Kidney glomerular epithelial cell (primary cell): ENCODE data around the gene MCMBP.
"Not testable (repeated sequence)": the region's sequence is repeated elsewhere in the genome, so short reads cannot be mapped to it uniquely, and the experiment has no call there.

Experiments
- DNase-seq: peaks from one replicate; lab custom pipeline; 2025; lab: John Stamatoyannopoulos, UW

Gene MCMBP

DNA sequence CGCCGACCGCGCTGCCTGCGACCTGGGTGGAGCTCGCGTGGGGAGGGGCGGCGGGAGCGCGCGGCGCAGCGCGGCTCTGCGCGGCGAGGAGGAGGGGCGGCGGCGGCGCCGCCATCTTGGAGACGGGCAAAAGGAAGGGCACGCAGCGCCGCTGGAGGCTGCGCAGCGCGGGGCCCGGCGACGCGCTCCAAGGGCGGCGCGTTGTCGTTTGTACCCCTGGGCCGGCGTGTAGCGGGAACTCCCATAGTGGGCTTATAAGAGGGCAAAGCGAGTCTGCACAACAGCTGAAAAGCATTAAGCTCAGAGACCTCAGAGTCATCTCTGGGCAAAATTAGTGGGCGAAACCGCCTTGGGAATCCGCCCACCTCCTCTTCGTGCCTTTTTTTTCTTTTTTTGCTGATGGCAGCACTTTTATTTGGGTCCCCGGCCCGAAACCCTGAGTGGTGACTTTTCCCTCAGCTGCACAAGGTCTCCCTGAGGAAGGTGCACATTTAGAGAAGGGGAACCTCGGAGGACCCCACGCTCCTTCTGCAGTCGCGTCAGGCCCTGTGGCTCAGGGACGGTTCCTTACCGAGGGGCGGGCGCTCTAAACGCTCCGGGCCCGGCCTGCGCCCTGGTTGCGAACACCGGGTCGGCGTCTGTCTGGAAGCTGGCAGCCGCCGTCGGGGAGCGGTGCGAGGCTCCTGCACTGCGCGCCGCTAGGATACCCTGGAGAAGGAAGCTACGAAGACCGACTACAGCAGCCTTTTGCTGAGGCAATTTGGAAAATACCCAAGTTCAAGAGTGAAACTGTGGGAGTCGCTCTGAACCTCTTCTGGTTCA, 428 bp upstream of the MCMBP start:
- peak; percentile 75 for DNase-seq

DNA sequence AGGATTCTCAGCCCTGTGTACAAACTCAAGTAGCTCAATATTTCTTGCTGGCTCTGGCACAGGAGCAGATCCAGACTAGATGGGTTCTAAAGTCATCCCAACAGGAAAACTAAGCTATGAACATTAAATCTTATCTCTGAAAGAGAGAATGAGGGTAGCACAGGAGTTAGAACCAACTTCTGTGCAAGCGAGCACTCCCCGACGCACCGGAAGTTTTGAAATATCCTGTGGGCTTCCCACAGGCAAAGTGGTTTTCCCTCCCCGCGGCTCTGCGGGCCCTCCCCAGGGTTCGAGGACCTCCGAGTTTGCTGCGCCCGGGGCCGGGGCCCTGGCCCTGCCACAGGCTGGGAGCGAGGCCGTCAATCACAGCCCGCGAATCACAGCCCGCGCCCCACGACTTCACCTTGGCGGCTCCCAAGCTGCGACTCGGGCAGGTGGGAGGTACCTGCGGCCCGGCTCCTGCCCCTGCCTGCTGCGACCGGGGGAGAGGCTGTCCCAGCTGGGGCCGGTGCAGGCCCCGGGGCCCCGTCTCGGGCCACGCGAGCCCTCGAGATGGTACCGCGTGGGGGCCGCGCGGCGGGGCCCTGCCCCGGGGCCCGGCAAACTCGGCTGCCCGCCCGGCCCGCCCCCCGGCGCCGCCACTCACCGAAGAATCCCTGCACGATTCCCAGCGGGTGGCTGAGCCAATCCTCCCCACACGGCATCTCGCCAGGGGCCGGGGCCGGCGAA, 598 bp downstream of the MCMBP start:
- peak; percentile 57 for DNase-seq

DNA sequence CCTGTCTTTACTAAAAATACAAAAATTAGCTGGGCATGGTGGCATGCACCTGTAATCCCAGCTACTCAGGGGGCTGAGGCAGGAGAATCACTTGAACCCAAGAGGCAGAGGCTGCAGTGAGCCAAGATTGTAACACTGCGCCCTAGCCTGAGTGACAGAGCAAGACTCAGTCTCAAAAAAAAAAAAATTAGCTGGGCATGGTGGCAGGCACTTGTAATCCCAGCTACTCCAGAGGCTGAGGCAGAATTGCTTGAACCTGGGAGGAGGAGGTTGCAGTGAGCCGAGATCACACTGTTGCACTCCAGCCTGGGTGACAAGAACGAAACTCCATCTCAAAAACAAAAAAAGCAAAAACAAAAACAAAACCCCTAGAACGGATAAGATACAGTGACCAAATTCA, 3.2 kb downstream of the MCMBP start:
- DNase-seq, result not testable (repeated sequence)

DNA sequence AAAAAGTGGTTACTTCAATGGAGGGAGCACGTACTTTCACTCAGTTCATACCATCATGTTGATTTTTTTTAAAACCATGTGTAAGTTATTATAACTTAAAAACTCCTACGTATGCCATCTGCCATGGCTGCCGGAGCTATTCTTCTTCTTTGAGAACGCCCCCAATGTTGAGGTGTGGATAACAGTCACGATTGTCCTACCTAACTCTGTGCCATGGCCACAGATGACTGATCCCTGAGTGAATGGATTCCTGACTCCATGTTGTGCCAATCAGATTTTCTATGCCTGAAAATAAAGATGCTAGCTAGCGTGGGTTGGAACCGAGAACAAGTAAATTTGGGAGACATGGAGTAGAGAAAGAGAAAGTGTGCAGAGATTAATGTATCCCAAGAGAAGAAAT, 5.3 kb downstream of the MCMBP start:
- DNase-seq, result no peak

DNA sequence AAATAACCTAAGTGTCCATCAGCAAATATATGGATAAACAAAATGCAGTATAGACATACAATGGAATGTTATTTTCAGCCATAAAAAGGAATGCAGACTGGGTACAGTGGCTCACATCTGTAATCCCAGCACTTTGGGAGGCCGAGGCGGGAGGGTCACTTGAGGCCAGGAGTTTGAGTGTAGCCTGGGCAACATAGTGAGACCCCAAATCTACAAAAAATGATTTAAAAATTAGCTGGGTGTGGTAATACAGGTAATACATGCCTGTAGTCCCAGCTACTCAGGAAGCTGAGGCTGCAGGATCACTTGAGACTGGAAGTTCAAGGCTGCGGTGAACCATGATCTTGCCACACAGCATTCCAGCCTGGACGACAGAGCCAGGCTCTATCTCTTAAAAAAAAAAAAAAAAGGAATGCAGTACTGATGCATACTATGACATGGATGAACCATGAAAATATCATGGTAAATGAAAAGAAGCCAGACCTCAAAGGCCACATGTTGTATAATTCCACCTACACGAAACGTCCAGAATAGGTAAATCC, 6.9 kb downstream of the MCMBP start:
- no peak for DNase-seq

DNA sequence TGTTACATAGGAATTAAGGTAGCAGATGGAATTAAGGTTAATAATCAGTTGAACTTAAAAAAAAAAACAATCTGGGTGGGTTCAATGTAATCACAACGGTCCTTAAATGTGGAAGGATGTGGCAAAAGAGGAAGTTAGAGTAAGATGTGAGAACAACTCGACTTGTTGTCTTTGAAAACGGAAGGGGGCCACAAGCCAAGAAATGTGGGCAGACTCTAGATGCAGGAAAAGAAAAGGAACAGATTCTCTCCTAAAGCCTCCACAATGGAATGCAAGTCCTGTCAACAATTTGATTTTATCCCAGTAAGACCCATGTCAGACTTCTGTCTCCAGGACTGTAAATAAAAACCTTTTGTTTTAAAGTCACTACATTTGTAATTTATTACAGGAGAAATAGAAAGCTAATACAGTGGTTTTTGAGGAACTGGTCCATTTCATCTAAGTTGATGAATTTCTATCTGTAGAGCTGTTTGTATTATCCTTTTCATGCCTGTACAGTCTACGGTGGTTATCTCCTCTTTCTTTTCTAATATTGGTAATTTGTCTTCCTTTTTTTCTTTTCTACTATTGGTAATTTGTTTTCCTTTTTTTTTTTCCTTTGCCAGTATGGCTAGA, 8.6 kb downstream of the MCMBP start:
- no peak for DNase-seq

DNA sequence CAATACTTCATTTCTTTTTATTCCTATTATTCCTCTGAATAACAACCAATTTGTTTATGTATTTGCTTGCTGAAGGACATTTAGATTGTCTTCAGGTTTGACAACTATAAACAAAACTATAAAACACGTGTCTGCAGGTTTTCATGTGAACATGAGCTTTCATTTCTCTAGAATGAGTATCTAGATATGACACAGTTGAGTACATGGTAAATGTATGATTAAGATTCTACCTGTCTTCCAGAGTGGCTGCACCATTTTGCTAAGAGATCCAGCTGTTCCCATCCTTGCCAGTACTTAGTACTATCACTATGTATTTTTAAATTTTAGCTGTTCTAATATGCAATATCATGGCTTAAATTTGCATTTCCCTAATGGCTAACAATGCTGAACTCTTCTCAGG, 10.1 kb downstream of the MCMBP start:
- no peak for DNase-seq

DNA sequence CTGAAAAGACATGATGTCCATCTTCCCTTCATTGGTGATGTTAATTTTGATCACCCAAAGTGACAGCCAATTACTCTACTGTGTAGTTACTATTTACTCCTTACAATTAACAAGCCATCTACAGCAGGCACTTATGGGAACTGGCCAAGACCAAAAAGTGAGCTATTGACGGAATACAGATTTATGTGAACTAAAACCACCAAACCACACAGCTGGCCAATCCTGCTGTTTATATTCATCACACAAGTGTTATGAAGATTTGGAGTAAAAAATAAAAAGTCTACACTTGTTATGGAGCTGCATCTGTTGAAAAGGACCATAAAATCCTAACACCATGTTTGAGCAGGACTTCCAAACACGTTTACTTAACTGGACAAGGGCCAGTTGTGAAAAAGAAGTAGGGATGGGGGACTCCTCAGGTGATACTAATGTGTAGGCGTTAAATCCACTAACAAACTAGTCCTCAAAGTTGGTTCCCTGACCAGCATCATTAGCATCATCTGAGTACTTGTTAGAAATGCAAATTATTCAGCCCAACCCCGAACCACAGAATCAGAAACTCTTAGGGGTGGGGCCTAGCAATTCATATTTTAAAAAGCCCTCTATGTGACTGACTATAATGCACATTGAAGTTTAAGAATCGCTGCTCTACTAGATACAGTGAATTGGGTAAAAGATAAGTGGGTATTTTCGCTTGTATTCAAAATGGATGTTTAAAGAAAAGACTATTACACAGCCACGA, 11.6 kb downstream of the MCMBP start:
- no peak for DNase-seq

DNA sequence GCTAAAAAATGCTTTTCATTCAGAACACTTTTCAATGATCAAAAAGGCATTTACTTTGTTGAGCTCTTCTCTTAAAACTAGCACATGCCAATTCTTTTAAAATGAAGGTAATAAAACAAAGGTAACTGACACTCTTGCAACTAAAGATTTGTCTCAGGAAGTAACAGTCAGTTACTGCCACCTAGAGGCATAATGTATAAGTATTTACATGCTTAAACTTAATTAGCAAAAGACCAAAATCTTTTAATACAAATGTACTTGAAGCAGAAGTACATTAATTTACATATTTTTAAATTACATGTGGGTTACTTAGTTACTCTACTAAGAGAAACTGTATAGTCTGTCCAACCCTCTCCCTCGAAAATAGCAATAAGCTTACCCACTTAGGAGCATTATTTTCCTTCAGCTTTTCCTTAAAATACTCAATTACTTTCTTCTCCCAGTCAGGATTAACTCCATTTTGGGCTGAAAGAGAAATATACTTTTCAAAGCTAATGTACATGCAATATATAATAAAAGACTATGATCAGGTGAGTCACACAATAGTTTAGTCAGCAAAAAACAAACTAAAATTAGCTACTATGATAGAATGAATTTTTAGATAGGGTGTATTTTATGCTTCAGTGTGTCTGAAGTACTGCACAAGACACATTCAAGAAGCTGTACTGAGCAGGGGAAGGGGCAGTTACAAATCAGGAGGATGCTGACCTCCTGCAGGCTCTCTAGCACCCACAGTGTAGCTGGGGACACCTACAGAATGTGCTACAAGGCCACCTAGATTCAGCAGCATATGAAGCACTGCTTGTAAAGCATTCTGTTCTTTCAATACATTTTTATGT, 13.0 kb downstream of the MCMBP start:
- DNase-seq, result peak; percentile 20

DNA sequence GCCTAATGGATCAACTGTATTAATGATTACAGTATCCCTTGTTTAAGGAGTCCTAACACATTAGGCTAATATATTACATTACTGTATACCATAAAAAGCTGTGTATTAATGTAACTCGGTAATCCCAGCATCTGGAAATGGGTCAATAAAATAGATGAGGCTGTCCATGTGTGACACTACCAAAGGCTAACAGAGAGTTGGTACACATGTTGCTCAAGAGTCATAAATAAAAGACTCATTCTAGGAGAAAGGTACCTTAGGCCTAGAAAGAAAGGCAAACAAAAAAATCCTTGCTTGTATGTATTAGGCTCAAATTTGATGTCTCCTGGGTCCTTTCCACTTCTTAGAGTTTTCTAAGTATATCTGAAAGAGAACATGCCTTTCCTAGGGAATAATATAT, 14.6 kb downstream of the MCMBP start:
- DNase-seq, result no peak

DNA sequence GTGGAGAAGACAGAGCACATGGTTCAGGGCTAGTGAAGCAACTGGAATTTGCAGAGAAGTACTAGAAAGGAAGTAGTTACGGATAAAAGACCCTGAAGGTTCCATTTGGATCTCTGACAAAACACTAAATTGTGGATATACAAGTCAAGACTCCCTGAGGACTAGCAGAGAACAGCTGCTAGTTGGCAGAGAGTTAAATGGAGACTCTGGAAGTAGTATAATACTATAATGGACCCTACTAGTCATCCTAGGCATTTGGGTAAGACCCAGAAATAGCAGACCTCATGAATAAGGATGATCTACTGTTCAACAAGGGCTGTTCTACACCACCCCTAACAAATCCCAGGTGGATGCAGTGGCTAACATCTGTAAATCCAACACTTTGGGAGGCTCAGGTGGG, 19.1 kb downstream of the MCMBP start:
- DNase-seq, result no peak

DNA sequence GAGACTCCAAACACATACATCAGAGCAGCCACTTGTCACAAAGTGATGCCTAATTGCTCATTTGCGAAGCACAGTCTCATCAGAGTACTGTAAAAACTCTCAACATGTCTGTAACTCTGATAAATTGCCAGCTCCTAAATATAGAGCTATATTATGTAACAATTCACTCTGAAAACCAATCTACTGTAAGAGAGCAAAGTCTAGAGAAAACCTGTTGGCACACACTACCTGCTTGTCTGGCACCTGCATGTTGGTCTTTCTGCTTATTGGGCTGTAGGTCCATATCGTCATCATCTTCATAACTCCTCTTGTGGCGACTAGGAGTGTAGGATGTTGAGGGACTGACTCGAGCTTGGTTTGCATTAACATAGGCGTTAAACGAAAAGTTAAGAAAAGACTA, 19.8 kb downstream of the MCMBP start:
- no peak for DNase-seq

DNA sequence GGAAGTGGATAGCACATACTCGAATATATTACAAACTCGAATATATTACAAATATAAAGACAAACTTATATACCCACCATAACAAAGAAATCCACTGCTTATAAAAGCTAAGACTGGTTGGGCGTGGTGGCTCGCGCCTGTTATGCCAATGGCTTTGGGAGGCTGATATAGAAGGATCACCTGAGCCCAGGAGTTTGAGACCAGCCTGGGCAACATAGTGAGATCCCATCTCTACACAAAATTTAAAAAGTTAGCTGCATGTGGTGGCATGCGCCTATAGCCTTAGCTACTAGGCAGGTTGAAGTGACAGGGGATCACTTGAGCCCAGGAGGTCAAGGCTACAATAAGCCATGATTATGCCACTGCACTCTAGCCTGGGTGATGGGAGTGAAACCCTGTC, 20.4 kb downstream of the MCMBP start:
- DNase-seq, result no peak

DNA sequence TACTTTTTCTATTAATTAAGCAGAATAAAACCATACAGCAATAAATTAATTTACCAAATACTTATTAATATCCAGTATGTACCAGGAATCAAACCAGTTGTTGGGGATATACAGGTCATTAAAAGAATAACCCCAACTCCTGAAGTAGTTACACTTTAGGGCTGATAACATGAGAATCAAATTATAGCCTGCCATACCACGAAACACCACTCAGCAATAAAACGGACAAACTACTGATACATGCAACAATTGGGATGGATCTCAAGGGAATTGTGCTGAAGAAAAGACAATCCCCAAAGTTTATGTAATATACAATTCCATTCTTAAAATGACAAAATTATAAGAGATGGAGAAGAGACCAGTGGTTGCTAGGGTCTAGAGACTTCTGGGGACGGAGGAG, 22.7 kb downstream of the MCMBP start:
- DNase-seq, result no peak

DNA sequence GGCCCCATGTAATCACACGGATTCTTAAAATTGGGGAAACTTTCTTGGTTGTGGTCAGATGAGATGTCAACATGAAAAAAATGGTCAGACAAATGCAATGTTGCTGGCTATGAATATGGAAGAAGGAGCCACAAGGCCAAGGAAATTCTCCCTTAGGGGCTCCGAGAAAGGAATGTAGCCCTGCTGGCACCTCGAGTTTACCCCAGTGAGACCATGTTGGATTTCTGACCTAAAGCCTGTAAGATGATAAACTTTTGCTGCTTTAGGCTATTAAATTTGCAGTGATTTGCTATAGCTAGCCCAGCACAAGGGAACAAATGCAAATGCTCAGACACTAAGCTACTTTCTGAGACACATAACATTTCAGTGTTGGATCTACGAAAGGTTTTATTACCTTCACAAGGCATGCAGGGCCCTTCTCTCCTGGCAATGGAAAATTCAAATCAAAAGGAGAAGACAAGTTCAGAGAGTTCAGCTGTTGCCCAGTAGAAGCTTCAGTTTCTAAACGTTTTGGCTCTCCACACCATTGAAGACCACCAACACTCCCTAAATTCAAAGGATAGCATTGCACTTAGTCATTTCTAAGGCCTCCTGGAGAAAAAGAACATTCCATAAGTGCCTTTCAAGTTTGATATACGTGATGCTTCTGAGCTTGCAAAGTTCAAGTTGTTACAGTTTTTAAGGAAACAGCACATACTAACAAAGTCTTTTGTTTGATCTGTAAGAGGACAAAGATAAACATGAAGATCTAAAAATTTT, 23.4 kb downstream of the MCMBP start:
- peak; percentile 73 for DNase-seq

DNA sequence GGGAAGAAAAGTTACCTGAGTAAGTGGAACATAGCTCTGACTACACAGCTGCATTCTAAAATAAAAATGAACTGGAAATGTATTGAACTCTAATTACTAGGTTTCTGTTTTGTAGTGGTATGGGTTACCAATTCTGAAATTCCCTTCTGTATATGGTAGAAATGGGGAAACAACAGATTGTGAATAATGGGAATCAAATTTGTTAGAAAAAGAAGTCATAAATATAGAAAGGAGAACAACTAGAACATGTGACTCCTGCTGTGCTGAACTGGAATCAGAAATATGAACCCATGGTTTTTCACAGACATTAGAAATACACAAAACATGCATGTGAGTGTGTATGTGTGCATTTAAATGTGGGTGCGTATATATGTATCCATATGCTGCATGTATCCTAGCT, 27.0 kb downstream of the MCMBP start:
- no peak for DNase-seq

DNA sequence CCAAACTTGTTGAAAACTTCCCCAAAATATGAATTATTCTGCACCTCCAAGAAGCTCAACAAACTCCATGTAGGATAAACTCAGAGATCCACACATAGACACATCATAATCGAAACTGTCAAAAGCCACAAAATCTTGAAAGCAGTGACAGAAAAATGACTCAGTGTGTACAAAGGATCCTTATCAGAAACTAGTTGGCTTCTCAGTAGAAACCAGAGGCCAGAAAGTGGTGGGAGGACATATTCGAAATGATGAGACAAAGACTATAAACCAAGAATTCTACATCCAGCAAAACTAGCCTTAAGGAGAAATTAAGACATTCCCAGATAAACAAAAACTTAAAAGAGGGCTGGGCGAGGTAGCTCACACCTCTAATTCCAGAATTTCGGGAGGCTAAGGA, 38.5 kb downstream of the MCMBP start:
- DNase-seq, result no peak

DNA sequence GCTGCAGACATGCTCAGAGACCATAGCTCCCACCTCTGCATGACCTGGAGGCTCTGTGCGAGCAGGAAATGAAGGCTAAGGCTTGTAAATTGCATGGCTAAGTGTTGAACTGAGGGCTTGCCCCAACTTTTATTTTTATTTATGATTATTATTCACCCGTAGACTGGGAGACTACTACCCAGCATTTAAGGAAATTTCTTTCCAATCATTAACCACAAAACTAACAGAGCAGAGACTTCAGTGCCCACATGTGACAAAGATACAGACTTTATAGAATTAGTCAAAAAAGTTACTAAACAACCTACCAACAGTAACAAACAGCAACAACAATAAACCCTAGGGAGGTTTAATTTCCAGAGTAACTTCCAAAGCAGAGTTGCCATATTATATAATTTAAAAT, 39.7 kb downstream of the MCMBP start:
- no peak for DNase-seq

DNA sequence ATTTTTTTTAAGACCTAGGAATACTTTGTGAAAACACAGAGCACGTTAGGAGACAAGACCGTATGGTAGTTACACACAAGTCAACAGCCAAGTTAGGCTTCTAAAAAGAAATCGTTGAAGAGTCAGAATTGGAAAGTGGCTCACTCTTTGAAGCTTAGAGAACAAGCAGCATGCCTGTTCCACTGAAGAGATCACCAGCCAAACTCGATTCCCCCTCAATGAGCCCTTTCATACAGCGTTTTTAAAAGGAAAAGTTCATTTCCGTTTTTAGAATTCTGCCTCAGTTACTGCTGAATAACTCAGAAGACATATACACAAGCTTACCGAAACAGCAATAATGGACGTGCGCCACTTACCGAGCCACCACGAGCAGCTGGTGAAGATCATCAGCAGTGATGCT, 41.0 kb downstream of the MCMBP start:
- no peak for DNase-seq

DNA sequence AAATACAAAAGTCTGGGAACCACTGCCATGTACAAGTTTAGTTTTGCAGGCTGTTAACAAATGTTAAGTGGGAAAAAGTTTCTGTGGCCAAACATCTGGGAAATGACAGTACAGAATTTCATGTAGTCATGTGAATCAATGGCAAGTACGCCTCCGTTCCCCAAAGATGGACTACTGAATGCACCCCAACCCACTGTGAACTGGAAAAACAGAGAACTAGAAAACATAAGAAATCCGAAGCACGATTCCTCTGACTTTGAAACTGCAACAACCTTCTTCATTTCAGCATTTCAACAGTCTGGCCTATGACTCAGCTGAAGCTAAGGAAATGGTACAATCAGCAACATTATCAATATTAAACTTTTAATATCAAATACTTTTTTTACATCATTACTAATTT, 41.8 kb downstream of the MCMBP start:
- no peak for DNase-seq

DNA sequence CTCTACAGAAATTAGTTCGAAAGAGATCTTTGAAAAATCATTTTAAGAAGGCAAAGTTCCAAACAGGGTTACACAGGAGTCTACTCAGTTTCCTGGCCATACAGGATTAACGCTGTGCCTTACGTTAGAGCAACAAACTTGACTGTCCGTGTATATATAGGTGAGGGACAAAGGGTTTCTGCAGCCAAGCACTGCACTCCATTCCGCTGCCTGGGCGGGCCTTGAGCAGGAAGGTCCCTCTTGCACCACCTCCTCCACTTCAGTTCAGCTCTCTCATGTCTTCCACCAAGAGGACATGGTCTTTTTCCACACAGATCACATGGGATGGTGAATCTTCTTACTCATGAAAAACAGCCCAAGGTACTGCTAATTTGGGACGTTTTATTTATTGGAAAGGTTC, 43.2 kb downstream of the MCMBP start:
- DNase-seq, result no peak
